Stimulated activated CD8-positive, alpha-beta memory T cell treated with anti-CD3 and anti-CD28 coated beads, Interleukin-4, amount 100 ng/mL, for 4 hours (primary cell): ENCODE data around the gene ABCF1.
"Not testable (repeated sequence)": the region's sequence is repeated elsewhere in the genome, so short reads cannot be mapped to it uniquely, and the experiment has no call there.

ENCODE experiments used
- DNase-seq, 2 donors: peaks; one replicate each; pipeline ENCODE4 v3.0.0-alpha.2; 2020; ENCODE audit warnings: low read depth in 2 of 2, low spot score in 1 of 2

Gene ABCF1

DNA sequence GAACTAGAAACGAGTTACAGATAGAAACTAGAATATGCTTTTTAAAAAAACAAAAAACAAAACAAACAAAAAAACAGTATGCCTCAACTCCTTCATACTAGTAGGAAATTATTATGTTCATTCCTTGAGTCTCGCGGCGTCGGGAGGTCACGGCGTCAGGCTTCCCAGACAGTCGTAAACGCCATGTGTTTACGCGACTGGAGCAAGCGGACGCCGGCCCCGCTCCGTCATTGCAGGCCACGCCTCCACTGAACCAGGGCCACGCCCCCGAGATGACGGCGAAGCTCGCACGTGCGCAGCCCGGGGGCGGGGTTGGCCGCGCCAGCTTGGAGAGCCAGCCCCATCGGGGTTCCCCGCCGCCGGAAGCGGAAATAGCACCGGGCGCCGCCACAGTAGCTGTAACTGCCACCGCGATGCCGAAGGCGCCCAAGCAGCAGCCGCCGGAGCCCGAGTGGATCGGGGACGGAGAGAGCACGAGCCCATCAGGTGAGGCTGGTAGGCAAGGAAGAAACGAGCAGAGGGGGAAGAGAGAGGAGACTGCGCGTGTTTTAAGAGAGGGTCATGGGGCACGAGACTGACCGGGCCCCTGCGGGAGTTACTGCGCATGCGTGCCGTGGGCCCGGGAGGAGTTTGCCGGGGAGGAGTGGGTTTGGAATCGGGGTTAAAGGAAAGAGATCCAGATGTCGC lies at the start of gene ABCF1:
Gene ABCF1, plus strand, starts transcription at position 368 of the 687 bp plus-strand sequence. Its CDS starts 46 bp downstream, at position 414.
- DNase-seq: peak; percentile 99

DNA sequence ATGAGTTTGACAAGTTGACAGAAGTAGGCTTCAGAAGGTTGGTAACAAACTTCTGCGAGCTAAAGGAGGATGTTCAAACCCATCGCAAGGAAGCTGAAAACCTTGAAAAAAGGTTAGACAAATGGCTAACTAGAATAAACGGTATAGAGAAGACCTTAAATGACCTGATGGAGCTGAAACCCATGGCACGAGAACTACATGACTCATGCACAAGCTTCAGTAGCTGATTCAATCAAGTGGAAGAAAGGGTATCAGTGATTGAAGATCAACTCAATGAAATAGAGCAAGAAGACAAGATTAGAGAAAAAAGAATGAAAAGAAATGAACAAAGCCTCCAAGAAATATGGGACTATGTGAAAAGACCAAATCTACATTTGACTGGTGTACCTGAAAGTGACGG lies 49.3 kb upstream of the ABCF1 start:
- not testable (repeated sequence) for DNase-seq

- not testable (repeated sequence) for DNase-seq
Observed at GRCh38 chr6:30526444-30526843, 44.8 kb upstream of the ABCF1 start.

DNA sequence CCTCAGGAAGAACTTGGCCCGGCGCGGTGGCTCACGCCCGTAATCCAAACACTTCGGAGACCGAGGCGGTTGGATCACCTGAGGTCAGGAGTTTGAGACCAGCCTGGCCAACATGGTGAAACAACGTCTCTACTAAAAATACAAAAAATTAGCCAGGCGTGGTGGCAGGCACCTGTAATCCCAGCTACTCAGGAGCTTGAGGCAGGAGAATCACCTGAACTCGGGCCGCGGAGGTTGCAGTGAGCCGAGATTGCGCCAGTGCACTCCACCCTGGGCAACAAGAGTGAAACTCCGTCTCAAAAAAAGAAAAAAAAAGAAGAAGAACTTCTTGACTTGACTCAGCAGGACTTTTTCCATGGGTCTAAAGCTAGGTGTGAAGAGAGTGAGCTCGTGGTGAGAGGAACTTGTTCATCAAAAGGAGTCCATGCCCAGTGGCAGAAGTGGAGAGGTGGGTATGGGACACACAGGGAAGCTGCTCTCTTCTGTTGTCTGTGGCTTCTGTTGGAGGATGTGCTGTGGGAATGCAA lies 41.8 kb upstream of the ABCF1 start:
- DNase-seq: not testable (repeated sequence)

DNA sequence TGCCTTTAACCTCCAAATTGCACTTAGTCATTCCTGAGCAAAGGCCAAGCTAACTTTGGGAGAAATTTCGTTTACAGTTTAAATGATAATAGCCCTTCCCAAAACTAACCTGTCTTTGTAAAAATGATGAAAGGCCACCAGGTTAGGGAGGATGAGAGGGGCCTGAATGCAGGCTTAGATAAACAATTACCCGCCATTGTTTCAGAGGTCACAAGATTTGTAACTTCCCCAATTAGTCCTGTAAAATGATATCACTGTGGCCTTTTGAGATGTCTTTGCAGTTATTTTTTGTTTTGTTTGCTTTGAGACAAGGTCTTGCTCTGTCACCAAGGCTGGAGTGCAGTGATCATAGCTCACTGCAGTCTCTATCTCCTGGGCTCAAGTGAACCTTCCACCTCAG lies 41.2 kb upstream of the ABCF1 start:
- DNase-seq: no peak

GRCh38 chr6:30533460-30534294 lies 37.6 kb upstream of the ABCF1 start:
- no peak for DNase-seq

- DNase-seq: no peak
Observed at GRCh38 chr6:30537931-30538330, 33.3 kb upstream of the ABCF1 start.

- peak; percentile 64 to 74 for DNase-seq
Observed at GRCh38 chr6:30541515-30542403, 29.5 kb upstream of the ABCF1 start.

DNA sequence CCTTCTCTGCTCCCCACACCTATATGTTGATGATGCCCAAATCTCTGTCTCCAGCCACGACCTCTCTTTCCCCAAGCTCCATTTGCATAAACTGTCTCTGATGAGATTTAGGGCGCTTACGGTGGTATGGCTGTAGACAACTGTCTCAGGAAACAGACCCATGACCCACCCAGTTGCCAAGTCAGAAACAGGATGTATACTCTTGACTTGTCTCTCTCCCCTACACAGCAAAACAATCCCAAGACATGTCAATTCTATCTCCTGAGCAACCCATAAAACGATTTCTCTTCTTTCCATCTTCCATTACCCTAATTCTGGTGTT lies 28.9 kb upstream of the ABCF1 start:
- DNase-seq: no peak

- no peak for DNase-seq
Observed at GRCh38 chr6:30542915-30543314, 28.3 kb upstream of the ABCF1 start.

GRCh38 chr6:30543821-30544220 lies 27.4 kb upstream of the ABCF1 start:
- DNase-seq: no peak

DNA sequence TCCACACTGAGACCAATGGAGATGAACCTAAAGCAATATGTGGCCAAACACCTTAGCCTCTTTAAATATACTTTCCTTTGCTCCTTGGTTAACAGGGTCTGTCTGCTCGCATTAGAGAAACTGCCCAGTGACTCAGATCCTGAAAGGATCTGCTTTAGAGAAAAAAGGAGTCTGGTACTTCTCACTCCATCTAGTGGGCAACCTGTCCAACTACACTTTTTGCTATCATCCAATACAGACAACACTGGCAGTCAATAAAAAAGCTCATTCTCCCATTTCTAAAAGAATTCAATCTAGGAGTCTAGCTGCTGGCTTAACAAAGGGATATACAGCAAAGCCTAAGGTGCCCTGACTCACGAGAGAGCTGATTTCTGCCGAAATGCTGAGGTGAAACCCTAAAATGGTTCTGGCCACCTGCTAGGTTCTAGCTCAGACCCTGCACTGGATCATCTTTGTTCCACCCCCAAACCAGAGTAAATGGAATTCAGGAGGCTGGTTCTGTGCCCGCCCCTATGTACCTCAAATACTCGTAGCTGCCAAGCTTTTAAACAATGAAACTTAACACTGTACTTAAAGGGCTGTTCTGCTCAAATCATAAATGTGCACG lies 26.5 kb upstream of the ABCF1 start:
- DNase-seq: no peak

- DNase-seq: no peak
Observed at GRCh38 chr6:30547454-30547853, 23.8 kb upstream of the ABCF1 start.

DNA sequence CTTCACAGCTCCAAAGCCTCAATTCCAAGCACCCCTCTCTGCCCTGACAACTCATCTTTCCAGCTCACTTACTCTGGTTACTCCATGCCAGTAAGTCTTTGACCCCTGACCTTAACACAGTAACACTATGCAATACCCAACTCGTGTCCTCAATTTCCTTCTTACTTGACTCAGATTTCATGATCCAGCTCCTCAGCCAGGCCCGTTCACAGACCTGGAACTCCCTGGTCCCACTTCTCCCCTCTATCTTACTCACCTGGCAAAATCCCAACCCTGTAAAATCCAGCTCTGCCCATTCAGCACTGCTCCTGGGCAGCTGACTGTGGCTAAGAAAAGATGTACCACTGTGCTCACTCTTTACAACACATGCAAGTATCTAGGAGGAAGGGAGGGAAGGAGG lies 22.9 kb upstream of the ABCF1 start:
- no peak for DNase-seq

GRCh38 chr6:30554404-30554803 lies 16.8 kb upstream of the ABCF1 start:
- no peak for DNase-seq

- DNase-seq: no peak
Observed at GRCh38 chr6:30554962-30555815, 16.1 kb upstream of the ABCF1 start.

DNA sequence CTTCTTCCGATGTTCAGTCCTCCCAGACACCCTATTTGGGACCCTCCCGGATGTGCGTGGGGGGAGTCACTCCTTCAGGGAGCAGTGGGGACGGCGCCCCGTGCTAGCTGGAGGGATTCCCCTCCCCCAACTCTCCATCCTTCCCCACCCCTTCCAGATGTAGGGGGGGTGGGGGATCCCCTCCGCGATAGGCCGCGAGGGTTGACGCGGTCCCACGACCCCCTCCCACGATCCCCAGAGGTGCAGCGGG lies 15.5 kb upstream of the ABCF1 start:
- DNase-seq: no peak

- peak; percentile 99 for DNase-seq
Observed at GRCh38 chr6:30556066-30556905, 15.0 kb upstream of the ABCF1 start, which contains the start of gene GNL1. TSS of gene GNL1 (minus strand) at chr6:30556489. CDS start at chr6:30556203, 286 bp downstream.
